ENCODE results near the gene ATP5ME.

ATP5ME gene

DNA sequence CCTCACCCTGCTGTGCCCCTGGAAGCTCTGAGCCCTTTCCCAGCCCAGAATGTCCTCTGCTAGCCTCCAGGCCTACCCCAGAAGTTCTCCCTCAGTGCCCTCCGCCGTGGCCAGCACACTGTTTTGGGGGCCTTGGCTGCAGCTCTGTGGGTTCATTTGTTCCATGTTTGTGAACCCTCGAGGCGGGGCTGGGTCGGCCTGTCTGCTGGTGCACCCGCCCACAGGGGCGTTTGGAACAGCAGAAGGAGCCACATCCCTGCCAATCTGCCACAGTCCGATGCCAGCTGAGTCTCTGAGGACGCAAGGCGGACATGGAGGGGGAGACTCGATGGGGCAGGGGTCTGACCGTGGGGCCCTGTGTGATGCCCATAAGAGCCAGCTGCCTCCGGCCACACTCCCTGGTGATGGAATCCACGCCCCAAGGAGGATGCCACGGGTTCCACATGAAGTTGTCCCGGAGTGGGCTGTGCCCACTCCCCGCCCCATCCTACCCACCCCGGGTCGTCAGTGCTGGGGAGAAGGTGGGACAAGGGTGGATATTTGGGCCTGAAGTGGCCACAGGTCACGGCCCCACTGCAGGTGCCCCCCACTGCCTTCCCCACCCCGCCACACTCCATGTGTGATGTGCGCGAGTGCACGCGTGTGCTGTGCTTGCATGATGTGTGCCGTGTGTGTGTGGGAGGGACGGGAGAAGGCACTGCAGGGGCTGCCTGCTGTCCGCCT lies 7.1 kb downstream of the ATP5ME start:
- no peak for DNase-seq (ENCODE audit: low spot score)

DNA sequence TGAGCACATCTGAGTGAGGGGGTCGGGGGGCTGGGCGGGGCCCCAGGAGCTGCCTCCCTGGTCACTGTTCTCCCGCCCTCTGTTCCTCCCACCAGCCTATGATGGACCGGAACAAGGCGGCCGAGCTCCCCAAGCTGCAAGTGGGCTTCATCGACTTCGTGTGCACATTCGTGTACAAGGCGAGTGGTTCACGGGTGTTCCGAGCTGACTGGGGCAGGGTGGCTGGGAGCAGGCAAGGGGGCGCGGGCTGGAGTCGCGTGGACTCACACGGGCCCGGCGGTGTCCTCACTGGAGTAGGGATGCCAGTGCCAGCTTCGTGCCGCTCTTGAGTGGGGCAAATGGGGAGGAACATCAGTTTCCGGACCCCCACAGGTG lies 7.7 kb downstream of the ATP5ME start:
- DNase-seq (ENCODE audit: low spot score): no peak

DNA sequence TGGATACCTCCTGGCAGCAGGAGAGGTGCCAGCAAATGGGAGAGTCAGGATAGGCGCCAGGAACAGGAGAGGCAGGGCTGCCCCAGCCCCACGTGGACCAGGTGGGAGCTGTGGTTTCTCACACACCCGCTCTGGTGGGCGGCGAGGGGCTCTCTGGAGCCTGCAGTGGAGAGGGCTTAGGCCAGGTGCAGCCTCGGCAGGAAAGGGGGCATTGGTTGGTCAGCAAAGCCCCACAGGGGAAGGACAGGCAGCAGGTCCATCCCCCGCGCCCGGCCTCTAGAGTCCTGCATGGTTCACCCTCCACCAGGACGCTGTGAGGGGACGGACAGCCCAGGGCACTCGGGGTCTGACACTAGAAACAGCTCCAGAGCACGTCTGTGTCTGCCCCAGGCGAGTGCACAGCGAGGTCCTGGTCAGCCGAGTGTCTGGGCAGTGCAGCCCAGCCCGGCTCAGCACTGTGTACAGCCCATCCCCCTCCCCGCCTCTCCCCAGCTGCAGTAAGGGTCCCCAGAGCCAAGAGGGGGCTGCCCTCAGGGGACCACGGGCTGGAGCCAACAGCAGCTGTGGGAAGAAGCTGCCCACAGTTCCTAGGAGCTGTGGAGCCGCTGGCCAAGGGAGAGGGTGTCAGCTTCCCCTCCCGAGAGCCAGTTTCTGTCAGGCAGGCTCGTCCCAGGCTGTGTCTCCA lies 8.2 kb downstream of the ATP5ME start:
- no peak for DNase-seq (ENCODE audit: low spot score)

DNA sequence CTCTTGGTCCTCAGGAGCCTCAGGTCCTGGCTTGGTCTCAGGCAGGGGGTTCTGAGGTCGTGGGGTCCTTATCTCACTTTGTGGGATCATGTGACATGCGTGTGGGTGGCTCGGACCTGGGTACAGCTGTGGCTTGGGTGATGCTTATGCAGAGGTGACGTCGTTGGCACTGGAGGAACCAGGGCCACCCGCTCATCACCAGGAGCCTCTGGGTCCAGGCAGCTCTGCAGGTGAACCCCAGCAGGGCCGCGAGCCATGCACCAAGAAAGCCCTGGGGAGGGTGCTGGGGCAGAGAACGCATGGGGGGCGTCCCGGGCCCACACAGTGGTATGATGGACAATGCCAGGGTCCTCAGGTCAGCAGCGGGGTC lies 8.7 kb downstream of the ATP5ME start:
- DNase-seq (ENCODE audit: low spot score): no peak

DNA sequence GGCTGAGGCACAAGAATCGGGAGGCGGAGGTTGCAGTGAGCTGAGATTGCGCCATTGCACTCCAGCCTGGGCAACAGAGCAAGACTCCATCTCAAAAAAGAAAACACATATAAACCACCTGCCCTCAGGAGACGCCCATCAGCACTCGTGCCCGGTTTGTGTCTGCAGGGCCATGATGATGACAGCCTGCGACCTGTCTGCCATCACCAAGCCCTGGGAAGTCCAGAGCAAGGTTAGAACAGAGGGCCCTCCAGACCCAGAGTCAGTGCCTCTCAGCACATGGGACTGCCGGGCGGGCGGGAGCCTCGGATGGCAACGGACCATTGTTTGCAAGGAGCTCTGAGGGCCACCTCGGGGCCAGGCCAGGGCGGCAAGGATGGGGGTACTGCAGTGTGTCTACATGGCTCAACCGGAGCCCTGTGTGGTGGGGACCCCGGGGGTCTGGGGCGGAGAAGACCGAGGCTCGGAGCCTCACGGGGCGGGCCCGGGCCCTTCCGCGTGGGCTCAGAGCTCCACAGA lies 9.3 kb downstream of the ATP5ME start:
- DNase-seq (ENCODE audit: low spot score): no peak

DNA sequence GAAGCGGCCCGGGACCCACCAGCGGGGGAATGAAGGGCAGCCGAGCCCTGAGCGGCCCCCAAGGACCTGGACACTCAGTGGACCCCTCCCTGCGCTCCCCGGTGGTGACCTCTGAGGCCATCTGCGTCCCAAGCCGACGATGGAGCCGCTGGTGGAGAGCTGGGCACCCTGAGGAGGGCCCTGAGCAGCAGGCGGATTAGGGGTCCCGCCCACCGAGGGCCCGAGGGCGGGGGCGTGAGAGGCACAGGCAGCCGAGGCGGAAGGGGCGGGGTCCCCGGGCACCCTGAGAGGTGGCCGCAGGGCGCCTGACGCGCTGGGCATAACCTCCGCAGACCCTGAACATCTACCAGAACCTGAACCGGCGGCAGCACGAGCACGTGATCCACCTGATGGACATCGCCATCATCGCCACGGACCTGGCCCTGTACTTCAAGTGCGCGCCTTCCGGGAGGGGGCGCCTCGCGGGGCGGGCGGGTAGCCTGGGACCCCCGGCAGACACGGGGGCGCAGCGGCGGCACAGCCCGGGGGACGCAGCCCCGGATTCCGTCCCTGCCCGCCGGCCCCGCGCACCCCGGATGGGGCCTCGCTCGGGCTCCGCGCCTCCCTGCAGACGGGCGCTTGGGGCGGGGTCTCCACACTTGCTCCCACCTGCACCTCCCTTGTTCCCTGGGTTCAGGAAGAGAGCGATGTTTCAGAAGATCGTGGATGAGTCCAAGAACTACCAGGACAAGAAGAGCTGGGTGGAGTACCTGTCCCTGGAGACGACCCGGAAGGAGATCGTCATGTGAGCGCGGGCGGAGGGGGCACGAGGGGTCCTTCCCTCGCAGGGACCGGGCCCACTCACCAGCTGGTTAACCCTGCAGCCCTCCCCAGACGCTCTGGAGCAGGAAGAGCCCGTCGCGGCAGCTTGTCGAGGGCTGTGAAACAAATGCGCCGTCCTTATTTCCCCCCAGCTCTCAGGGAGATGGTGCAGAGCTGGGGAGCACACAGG lies 10.3 kb downstream of the ATP5ME start:
- no peak for DNase-seq (ENCODE audit: low spot score)

DNA sequence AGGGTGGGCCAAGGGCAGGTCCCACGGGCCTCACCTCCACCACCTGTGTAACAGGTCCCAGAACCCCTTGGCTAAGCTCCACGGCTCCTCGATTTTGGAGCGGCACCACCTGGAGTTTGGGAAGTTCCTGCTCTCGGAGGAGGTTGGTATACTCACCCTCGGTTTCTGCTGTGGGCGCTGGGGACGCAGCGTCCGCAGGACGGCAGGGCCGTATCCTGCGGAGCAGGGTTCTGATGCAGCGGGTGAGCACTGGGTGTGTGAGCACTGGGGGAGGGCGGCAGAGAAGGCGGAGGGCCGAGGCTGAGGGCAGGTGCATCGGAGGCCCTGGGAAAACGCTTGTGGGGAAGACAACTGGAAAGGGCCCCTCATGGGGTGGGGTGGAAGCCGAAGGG lies 11.0 kb downstream of the ATP5ME start:
- DNase-seq (ENCODE audit: low spot score): no peak

DNA sequence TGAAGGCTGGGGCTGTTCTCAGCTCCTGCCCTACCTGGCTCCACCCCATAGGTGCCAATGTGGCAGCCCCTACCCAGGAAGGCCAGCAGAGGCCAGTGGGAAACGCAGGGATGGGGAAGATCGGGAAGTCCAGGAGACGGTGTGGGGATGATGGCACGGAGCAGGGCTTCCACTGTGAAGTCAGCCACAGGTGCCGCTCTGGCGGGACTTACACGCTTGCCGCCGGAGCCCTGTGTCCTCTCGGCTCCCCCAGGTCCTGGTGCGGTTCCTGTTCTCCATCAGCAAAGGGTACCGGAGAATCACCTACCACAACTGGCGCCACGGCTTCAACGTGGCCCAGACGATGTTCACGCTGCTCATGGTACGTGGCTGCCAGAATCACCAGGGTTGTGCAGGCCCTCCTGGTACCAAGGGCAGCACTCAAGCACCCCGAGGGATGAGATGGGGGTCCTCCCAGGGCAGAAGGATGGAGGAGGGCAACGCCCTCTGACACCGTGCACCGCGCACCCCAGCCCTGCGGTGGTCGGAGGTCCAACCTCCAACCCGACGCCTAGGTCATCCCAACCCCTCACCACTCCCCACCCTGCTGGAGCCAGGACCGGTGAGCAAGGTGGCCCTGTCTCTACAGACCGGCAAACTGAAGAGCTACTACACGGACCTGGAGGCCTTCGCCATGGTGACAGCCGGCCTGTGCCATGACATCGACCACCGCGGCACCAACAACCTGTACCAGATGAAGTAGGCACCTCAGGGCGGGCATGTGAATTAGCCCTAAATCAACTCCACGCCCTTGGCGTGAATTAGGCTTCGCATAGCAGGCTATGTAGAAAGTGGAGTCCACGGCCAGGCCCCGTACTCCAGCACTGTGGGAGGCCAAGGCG lies 12.0 kb downstream of the ATP5ME start:
- DNase-seq (ENCODE audit: low spot score): no peak

DNA sequence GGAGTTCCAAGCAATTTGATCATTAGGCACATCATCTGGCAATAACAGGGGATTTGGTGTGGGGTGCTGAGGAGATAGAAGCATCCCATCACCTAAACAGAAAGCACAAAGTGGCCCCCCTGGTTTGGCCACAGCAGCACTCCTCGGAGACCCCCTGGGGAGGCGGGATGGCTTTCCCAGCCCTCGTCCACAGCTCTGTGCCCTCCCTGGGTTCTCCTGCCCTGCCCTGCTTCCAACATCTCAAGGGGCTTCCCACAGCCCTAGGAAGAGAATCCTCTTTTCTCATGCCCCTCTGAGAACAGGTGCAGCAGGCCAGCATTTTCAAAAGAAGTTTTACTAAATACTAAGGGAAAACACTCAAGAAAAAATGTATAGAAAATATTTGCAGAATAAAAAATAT lies 12.8 kb downstream of the ATP5ME start:
- DNase-seq (ENCODE audit: low spot score): no peak

DNA sequence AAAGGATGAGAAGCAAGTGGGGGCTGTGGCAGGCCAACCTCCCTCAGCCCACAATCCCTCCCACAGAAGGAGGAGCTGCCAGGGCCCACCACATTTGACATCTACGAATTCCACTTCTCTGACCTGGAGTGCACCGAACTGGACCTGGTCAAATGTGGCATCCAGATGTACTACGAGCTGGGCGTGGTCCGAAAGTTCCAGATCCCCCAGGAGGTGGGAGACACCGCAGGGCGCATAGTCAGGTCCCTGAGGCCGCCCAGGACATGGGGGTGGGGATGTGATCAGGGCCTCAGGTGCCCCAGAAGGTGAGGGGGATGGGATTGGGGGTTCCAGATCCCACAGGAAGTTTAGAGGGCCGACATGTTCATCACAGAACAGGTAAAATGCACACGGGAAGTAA lies 13.7 kb downstream of the ATP5ME start:
- no peak for DNase-seq (ENCODE audit: low spot score)

DNA sequence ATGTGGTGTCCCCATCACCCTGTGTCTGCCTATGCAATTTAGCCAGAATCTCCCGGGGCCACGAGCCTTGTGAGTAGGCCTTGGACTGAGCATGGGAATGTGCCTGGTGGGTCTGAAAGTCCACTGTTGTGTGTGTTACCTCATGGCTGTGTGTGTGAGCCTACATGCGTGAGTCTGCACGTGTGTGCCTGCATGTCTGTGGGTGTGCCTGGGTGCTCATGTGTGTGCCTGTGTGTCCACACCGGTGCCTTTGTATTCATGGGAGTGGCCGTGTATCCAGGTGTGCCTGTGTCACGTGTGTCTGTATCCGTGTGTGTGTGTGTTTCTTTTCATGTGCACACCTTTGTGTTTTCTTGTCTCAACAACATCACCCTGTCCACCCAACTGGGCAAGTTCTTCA lies 14.2 kb downstream of the ATP5ME start:
- DNase-seq (ENCODE audit: low spot score): no peak

DNA sequence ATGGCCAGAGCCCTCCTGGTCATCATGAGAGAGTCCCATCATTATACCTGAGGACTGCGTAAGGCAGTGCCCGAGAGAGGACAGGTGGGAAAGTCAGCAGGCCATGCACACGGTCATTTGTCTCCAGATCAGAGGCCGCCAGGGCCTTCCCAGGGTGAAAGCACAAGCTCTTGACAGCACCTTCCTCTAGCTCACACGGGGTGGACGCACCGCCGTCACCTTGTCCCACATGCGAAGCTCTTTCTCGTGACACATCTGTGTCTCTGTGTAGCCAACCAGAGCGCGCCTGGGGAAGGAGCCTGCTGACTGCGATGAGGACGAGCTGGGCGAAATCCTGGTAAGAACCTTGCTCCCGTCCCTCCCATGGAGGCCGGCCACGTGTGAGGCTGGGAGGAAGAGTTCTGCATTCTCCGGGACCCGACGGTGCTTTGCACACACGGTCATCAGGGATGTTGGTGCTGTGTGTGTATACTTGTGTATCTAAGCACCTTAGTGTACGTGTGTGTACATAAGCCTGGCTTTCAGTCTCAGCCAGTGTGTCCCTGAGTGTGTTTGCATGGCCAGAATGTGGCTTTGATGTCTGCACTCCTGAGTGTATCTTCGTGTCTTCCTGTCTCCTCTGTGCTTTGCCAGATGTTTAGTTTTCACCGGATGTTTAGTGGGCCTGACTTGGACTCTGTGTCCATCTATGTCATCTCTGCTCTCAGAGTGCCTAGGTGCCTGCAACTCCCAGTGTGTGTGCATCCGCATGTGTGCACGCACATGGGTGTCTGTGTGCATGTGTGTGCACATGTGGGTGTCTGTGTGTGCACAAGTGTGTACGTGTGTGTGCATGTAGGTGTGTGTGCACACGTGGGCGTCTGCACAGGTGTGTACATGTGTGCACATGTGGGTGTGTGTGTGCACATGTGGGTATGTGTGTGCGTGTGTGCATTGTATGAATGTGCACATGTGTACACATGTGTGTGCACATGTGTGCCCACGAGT lies 15.1 kb downstream of the ATP5ME start:
- DNase-seq (ENCODE audit: low spot score): no peak

DNA sequence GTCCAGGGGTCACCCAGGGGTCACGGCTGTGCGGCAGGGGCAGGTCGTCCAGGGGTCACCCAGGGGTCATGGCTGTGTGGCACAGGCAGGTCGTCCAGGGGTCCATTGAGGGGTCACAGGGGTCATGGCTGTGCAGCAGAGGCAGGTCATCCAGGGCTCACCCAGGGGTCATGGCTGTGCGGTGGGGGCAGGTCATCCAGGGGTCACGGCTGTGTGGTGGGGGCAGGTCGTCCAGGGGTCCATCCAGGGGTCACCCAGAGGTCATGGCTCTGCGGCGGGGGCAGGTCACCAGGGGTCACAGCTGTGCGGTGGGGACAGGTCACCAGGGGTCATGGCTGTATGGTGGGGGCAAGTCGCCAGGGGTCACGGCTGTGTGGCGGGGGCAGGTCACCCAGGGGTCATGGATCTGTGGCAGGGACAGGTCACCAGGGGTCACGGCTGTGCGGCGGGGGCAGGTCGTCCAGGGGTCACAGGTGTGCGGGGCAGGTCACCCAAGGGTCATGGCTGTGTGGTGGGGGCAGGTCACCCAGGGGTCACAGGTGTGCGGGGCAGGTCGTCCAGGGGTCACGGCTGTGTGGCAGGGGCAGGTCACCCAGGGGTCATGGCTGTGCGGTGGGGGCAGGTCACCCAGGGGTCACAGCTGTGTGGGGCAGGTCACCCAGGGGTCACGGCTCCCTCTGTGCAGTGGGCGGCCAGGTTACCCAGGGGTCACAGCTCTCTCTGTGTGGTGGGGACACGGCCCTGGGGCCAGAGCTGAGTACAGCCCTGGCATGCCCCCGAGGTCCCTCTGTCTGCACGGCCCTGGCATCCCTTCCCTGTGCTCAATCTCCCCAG lies 16.0 kb downstream of the ATP5ME start:
- no peak for DNase-seq (ENCODE audit: low spot score)

DNA sequence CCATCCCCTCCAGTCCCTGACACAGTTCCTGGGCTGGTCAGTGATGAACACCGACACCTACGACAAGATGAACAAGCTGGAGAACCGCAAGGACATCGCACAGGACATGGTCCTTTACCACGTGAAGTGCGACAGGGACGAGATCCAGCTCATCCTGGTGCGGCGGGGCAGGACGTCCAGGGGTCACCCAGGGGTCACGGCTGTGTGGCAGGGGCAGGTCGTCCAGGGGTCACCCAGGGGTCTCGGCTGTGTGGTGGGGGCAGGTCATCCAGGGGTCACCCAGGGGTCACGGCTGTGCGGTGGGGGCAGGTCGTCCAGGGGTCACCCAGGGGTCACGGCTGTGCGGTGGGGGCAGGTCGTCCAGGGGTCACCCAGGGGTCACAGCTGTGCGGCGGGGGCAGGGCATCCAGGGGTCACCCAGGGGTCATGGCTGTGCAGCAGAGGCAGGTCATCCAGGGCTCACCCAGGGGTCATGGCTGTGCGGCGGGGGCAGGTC lies 16.7 kb downstream of the ATP5ME start:
- no peak for DNase-seq (ENCODE audit: low spot score)

DNA sequence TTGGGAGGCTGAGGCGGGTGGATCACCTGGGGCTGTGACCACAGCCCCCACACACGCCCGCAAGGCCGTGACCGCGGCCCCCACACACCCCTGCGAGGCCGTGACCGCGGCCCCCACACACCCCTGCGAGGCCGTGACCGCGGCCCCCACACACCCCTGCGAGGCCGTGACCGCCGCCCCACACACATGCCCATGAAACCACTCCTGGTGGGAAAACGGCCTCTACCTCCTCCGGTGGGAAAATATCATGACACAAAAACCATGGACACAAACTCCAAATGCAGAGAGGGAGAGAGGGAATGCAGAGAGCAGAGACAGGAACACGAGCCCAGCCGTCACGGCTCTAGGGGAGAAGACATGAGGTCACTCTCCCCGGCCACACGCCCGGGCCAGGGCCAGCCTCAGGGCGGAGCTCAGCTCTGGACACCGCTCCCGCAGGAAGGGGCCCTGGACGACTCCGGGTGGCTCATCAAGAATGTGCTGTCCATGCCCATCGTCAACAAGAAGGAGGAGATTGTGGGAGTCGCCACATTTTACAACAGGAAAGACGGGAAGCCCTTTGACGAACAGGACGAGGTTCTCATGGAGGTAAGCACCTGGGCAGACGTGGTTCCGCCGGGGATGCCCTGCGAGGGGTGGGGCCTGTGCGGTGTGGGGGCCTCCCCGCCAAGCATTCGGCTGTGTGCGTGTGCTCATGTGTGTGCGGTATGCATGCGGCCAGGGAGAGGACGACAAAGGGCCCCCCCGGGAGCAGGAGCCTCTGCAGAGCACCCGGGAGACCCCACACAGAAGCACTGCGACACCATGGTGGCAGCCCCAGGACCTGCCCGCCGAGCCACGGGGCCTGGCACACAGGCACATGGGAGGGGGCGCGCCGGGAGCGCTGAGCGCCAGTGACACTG lies 17.4 kb downstream of the ATP5ME start:
- no peak for DNase-seq (ENCODE audit: low spot score)

DNA sequence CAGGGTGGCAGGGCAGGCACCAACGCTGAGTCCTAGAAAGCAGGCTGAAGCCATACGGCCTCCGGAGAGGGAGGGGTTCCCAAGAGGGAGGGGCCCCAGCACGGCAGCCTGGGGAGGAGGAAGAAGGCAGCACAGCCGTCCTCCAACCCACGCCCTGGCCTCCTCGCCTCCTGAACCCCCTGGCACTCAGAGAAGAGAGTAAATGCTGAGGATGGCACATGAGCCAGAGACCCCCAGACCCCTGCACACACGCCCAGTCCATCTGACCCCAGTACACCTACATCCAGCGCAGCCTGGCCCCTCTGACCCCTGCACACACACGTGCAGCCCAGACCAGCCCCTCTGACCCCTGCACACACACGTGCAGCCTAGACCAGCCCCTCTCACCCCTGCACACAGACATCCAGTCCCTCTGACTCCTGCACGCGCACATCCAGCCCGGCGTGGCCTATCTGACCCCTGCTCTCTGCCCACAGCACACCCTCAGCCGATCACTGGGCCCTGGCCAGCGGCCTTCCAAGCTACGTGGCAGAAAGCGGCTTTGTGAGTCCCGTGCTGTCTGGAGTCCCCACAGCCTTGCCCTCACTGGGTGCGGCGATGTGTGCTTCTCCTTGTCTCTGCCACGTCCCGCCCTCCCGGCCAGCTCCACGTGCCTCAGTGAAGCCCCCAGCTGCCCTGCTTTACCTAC lies 18.5 kb downstream of the ATP5ME start:
- no peak for DNase-seq (ENCODE audit: low spot score)

DNA sequence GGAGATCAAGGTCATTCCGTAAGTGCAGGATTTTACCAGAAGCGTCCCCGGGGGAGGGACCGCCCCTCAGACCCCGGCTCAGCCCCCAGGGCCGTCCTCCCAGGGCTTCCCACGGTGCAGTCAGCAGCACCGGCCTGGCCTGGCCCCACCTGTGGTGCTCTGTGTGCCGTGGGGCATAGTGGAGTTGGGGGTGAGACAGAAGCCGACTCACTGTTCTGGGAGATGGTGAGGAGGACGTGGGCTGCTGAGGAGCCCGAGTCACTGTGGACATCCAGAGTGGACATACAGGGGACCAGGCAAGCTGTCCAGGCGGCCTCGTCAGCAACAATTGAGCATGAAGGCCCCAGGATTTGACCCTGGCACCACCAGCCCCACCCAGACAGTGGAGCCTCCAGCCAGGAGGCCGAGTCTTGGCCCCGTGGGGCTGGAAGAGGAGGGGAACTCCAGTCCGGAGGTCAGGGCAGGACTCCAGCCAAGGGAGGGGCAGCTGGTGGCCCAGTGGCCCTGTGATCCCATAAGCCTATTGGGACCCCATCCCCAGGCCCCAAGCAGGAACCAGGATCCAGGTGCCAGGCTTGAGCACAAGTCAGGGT lies 19.1 kb downstream of the ATP5ME start:
- DNase-seq (ENCODE audit: low spot score): no peak
